Measurements from ENCODE around the gene RAB11FIP3.

Gene RAB11FIP3

GRCh38 chr16:515939-516226, 90.4 kb downstream of the RAB11FIP3 start:
- no peak for FAIRE-seq

GRCh38 chr16:516301-516700, 90.9 kb downstream of the RAB11FIP3 start:
- FAIRE-seq (no peak), DNase-seq (ENCODE audit: low spot score) (no peak)

More at GRCh38 chr16:515939-516226, 90.4 kb downstream of the RAB11FIP3 start:
- DNase-seq (ENCODE audit: low spot score) = no peak

- no peak for FAIRE-seq
- no peak for DNase-seq (ENCODE audit: low spot score)
Observed at GRCh38 chr16:518858-519257, 93.4 kb downstream of the RAB11FIP3 start.

- no peak for FAIRE-seq
Observed at GRCh38 chr16:519425-519824, 94.0 kb downstream of the RAB11FIP3 start.

GRCh38 chr16:519841-520687, 94.6 kb downstream of the RAB11FIP3 start:
- FAIRE-seq = no peak
- DNase-seq (ENCODE audit: low spot score) = no peak

More at GRCh38 chr16:519425-519824, 94.0 kb downstream of the RAB11FIP3 start:
- DNase-seq (ENCODE audit: low spot score) = no peak

GRCh38 chr16:520847-521246, 95.4 kb downstream of the RAB11FIP3 start:
- DNase-seq (ENCODE audit: low spot score) (no peak), FAIRE-seq (no peak)

- no peak for FAIRE-seq
Observed at GRCh38 chr16:521381-522210, 96.1 kb downstream of the RAB11FIP3 start.

GRCh38 chr16:522320-523096, 97.1 kb downstream of the RAB11FIP3 start:
- DNase-seq (ENCODE audit: low spot score) (no peak), FAIRE-seq (no peak)

More at GRCh38 chr16:521381-522210, 96.1 kb downstream of the RAB11FIP3 start:
- DNase-seq (ENCODE audit: low spot score) = no peak

GRCh38 chr16:523097-523741, 97.8 kb downstream of the RAB11FIP3 start:
- FAIRE-seq (no peak), DNase-seq (ENCODE audit: low spot score) (no peak)

- no peak for FAIRE-seq
Observed at GRCh38 chr16:524274-525040, 99.0 kb downstream of the RAB11FIP3 start.

GRCh38 chr16:525123-525519, 99.7 kb downstream of the RAB11FIP3 start:
- FAIRE-seq = no peak
- DNase-seq (ENCODE audit: low spot score) = no peak

More at GRCh38 chr16:524274-525040, 99.0 kb downstream of the RAB11FIP3 start:
- DNase-seq (ENCODE audit: low spot score) = no peak

- DNase-seq (ENCODE audit: low spot score) (peak; percentile 65), FAIRE-seq (no peak)
Observed at GRCh38 chr16:525520-526180, 100.2 kb downstream of the RAB11FIP3 start.

GRCh38 chr16:526181-527014, 100.9 kb downstream of the RAB11FIP3 start:
- FAIRE-seq (no peak), DNase-seq (ENCODE audit: low spot score) (no peak)

GRCh38 chr16:527015-527903, 101.8 kb downstream of the RAB11FIP3 start, which contains the start of gene CAPN15:
CAPN15 (plus strand) TSS chr16:527712; CDS start chr16:546839, 19,127 bp downstream.
- DNase-seq (ENCODE audit: low spot score) (peak; percentile 92), FAIRE-seq (no peak)

GRCh38 chr16:528111-529011, 102.9 kb downstream of the RAB11FIP3 start:
- no peak for FAIRE-seq
- DNase-seq (ENCODE audit: low spot score) = no peak

GRCh38 chr16:529012-529575, 103.6 kb downstream of the RAB11FIP3 start:
- FAIRE-seq = no peak
- no peak for DNase-seq (ENCODE audit: low spot score)
